Activated CD8-positive, alpha-beta T cell treated with anti-CD3 and anti-CD28 coated beads for 36 hours (primary cell): Measurements from ENCODE around the gene ETV6. TPM values are rescaled to one million over a fixed set of nuclear protein-coding genes. Genes with fewer than 3 reads are reported as not detected.

ENCODE experiments used
- ATAC-seq: fragments of 200-7000 bp; cut with Tn5 transposase; one replicate; pipeline ENCODE4 v1.10.0; 2021; ENCODE audit warnings: mild to moderate bottlenecking, moderate library complexity
- CTCF ChIA-PET: fragments of 350-600 bp; sonication (Branson Sonifier 250); formaldehyde crosslinking; loops from one replicate; lab custom pipeline; 2021; ENCODE audit warnings: antibody characterized with exemption; lab: Charles Lee
- POLR2A ChIA-PET: fragments of 350-600 bp; sonication (Branson Sonifier 250); formaldehyde crosslinking; loops from one replicate; lab custom pipeline; 2021; ENCODE audit warnings: antibody characterized with exemption; lab: Charles Lee
- DNase-seq: peaks from one replicate; pipeline ENCODE4 v3.0.0-alpha.2; 2020
- H3K27ac Mint-ChIP-seq: one replicate; pipeline ENCODE4 v1.8.0; 2021; ENCODE audit warnings: mild to moderate bottlenecking, mixed read lengths
- H3K27me3 Mint-ChIP-seq: one replicate; pipeline ENCODE4 v1.8.0; 2021; ENCODE audit warnings: mixed read lengths
- H3K36me3 Mint-ChIP-seq: one replicate; pipeline ENCODE4 v1.8.0; 2021; ENCODE audit warnings: low read depth, mixed read lengths
- H3K4me1 Mint-ChIP-seq: one replicate; pipeline ENCODE4 v1.8.0; 2021; ENCODE audit warnings: low read depth, mixed read lengths
- H3K4me3 Mint-ChIP-seq: one replicate; pipeline ENCODE4 v1.8.0; 2021; ENCODE audit warnings: mild to moderate bottlenecking, moderate library complexity, mixed read lengths
- H3K9me3 Mint-ChIP-seq: one replicate; pipeline ENCODE4 v1.8.0; 2021; ENCODE audit warnings: mixed read lengths
- CTCF ChIP-seq: fragments of 200-600 bp; IDR thresholded peaks from one replicate; pipeline ENCODE4 v1.8.0; 2022; ENCODE audit warnings: antibody characterized with exemption, mild to moderate bottlenecking
- intact Hi-C: fragments of 100-400 bp; cut with micrococcal nuclease; formaldehyde crosslinking; loops from one replicate; pipeline ENCODE4 v1.10.0; 2022
- total RNA-seq, 2 experiments: library from RNA; stranded (reverse); gene quantifications; one replicate each; pipeline ENCODE4 v1.2.3, GENCODE V29; 2021

The ETV6 gene
- total RNA-seq, 2 experiments from 2014 or later = 20.5 to 22.7 TPM

- Mint-ChIP-seq H3K27me3 (peaks cover 4% of the 10 kb centered on the region), H3K4me3 (no peak overlapping the region), H3K27ac (no peak overlapping the region), H3K9me3 (no peaks in the 10 kb centered on the region), H3K36me3 (peaks cover 20% of the 10 kb centered on the region), H3K4me1 (peaks cover 23% of the 10 kb centered on the region)
- intact Hi-C loops = no loop called here
- DNase-seq (peak; percentile 61), ATAC-seq (peak; percentile 83)
- POLR2A ChIA-PET = interaction anchor here (0.7 kb wide), 1 partner anchor 139 kb away, joined by 3 read pairs; no protein-coding TSS in a partner anchor
- CTCF ChIA-PET = interaction anchor here (0.6 to 1.0 kb wide), 2 partner anchors 132 to 138 kb away, joined by 3 to 4 read pairs; no protein-coding TSS in a partner anchor
- TF ChIP-seq CTCF = no peak
Measured at GRCh38 chr12:11894890-11895289, 245.4 kb downstream of the ETV6 start.

- Mint-ChIP-seq H3K9me3 (no peaks in the 10 kb centered on the region), H3K27ac (no peak overlapping the region), H3K27me3 (peaks cover 4% of the 10 kb centered on the region), H3K4me1 (peaks cover 27% of the 10 kb centered on the region), H3K36me3 (peaks cover 20% of the 10 kb centered on the region), H3K4me3 (no peak overlapping the region)
- ChIA-PET POLR2A (interaction anchor here (0.7 to 1.0 kb wide), 2 partner anchors 114 to 138 kb away, joined by 3 read pairs; no protein-coding TSS in a partner anchor), CTCF (interaction anchor here (0.6 to 1.1 kb wide), 2 partner anchors 9 to 131 kb away, joined by 3 read pairs; no protein-coding TSS in a partner anchor)
- intact Hi-C loops = no loop called here
- peak; percentile 29 for ATAC-seq
- no peak for DNase-seq
- TF ChIP-seq CTCF = no peak
Measured at GRCh38 chr12:11895421-11896078, 246.1 kb downstream of the ETV6 start.

GRCh38 chr12:11896417-11896929, 247.0 kb downstream of the ETV6 start:
- peaks cover 12% of the 10 kb centered on the region for H3K36me3 Mint-ChIP-seq
- no peak overlapping the region for H3K27ac Mint-ChIP-seq
- peaks cover 4% of the 10 kb centered on the region for H3K27me3 Mint-ChIP-seq
- no peak overlapping the region for H3K4me3 Mint-ChIP-seq
- POLR2A ChIA-PET = interaction anchor here (1.0 kb wide), 1 partner anchor 113 kb away, joined by 3 read pairs; no protein-coding TSS in a partner anchor
- CTCF ChIA-PET = interaction anchor here (0.8 to 1.1 kb wide), 2 partner anchors 8 to 247 kb away, joined by 3 read pairs; partner anchors contain the start of gene ETV6
- no peak for DNase-seq
- no peak for ATAC-seq
- H3K9me3 Mint-ChIP-seq = no peaks in the 10 kb centered on the region
- H3K4me1 Mint-ChIP-seq = peaks cover 29% of the 10 kb centered on the region
- no peak for TF ChIP-seq CTCF
- intact Hi-C loops = no loop called here

GRCh38 chr12:11897923-11898322, 248.4 kb downstream of the ETV6 start:
- CTCF ChIA-PET = no interaction called here
- POLR2A ChIA-PET = no interaction called here
- no peak for ATAC-seq
- Mint-ChIP-seq H3K36me3 (peaks cover 4% of the 10 kb centered on the region), H3K27ac (no peak overlapping the region), H3K4me3 (no peak overlapping the region), H3K27me3 (peaks cover 4% of the 10 kb centered on the region), H3K4me1 (peaks cover 38% of the 10 kb centered on the region), H3K9me3 (no peaks in the 10 kb centered on the region)
- TF ChIP-seq CTCF = no peak
- intact Hi-C loops = no loop called here
- no peak for DNase-seq
